ENCODE measurements around the gene TCERG1.

The TCERG1 gene

GRCh38 chr5:146446861-146447733, at the start of gene TCERG1:
Gene TCERG1, plus strand, starts transcription at chr5:146447333. Its CDS starts 17 bp downstream, at chr5:146447350.
- ChIA-PET CTCF (interaction anchor here (0.7 to 1.9 kb wide), 10 partner anchors 8 to 241 kb away, joined by 3 to 8 read pairs (median 4); no protein-coding TSS in a partner anchor), POLR2A (interaction anchor here (1.0 kb wide), 1 partner anchor 12 kb away, joined by 7 read pairs; no protein-coding TSS in a partner anchor)
- TF ChIP-seq CTCF (IDR thresholded peaks at IDR 0.05; ENCODE audit: control extremely low read depth, extremely low read depth, low read depth, missing control alignments) = peak; percentile 70
- peak; percentile 91 for DNase-seq (ENCODE audit: extremely low spot score)

GRCh38 chr5:146398826-146399225, 48.3 kb upstream of the TCERG1 start:
- ChIA-PET CTCF (interaction anchor here (0.8 kb wide), 1 partner anchor 11 kb away, joined by 3 read pairs; no protein-coding TSS in a partner anchor), POLR2A (no interaction called here)
- DNase-seq (ENCODE audit: extremely low spot score) = no peak
- no peak for TF ChIP-seq CTCF (IDR thresholded peaks at IDR 0.05; ENCODE audit: control extremely low read depth, extremely low read depth, low read depth, missing control alignments)

- TF ChIP-seq CTCF (IDR thresholded peaks at IDR 0.05; ENCODE audit: control extremely low read depth, extremely low read depth, low read depth, missing control alignments) = no peak
- ChIA-PET POLR2A (no interaction called here), CTCF (no interaction called here)
- DNase-seq (ENCODE audit: extremely low spot score) = no peak
Observed at GRCh38 chr5:146399481-146399880, 47.7 kb upstream of the TCERG1 start.

GRCh38 chr5:146400201-146400600, 46.9 kb upstream of the TCERG1 start:
- no peak for DNase-seq (ENCODE audit: extremely low spot score)
- no peak for TF ChIP-seq CTCF (IDR thresholded peaks at IDR 0.05; ENCODE audit: control extremely low read depth, extremely low read depth, low read depth, missing control alignments)
- ChIA-PET POLR2A (no interaction called here), CTCF (interaction anchor here (1.6 kb wide), 1 partner anchor 14 kb away, joined by 3 read pairs; no protein-coding TSS in a partner anchor)

GRCh38 chr5:146401021-146401420, 46.1 kb upstream of the TCERG1 start:
- TF ChIP-seq CTCF (IDR thresholded peaks at IDR 0.05; ENCODE audit: control extremely low read depth, extremely low read depth, low read depth, missing control alignments) = no peak
- no peak for DNase-seq (ENCODE audit: extremely low spot score)
- ChIA-PET POLR2A (no interaction called here), CTCF (interaction anchor here (1.6 kb wide), 1 partner anchor 13 kb away, joined by 3 read pairs; no protein-coding TSS in a partner anchor)

- ChIA-PET CTCF (no interaction called here), POLR2A (no interaction called here)
- no peak for DNase-seq (ENCODE audit: extremely low spot score)
- TF ChIP-seq CTCF (IDR thresholded peaks at IDR 0.05; ENCODE audit: control extremely low read depth, extremely low read depth, low read depth, missing control alignments) = no peak
Observed at GRCh38 chr5:146402949-146403348, 44.2 kb upstream of the TCERG1 start.
